Brain microvascular endothelial cell (primary cell): ENCODE measurements around the gene GRID2IP.

Experiments
- DNase-seq: peaks from one replicate; pipeline ENCODE4 v3.0.0-alpha.2; 2020
- H3K27ac ChIP-seq: fragments of 250-450 bp; sonication (Bioruptor Pico); 2 replicates; pipeline ENCODE4 v1.5.1; 2020; ENCODE audit warnings: mild to moderate bottlenecking, moderate library complexity
- H3K27me3 ChIP-seq: fragments of 250-450 bp; sonication (Bioruptor Pico); replicated peaks from 2 replicates; pipeline ENCODE4 v1.5.1; 2020; ENCODE audit warnings: mild to moderate bottlenecking
- H3K36me3 ChIP-seq: fragments of 250-450 bp; sonication (Bioruptor Pico); replicated peaks from 2 replicates; pipeline ENCODE4 v1.5.1; 2020; ENCODE audit warnings: mild to moderate bottlenecking
- H3K4me3 ChIP-seq: 2 replicates; pipeline ENCODE4 v1.5.1; 2011; ENCODE audit warnings: low read depth, mild to moderate bottlenecking, control low read depth, low read length, moderate library complexity
- in situ Hi-C: cut with HindIII; loops from 2 replicates; pipeline ENCODE4 v1.10.0; 2017; ENCODE audit warnings: low sequenced_read_pairs, low pct_ligation_motif_present
- TF ChIP-seq, protein P1 (sequence below): IDR thresholded peaks from 2 replicates; pipeline ENCODE4 v1.5.1; 2011; ENCODE audit warnings: low read depth, mild to moderate bottlenecking, moderate library complexity, low read length, control low read depth, inconsistent platforms; ENCODE audit errors: missing control alignments

The GRID2IP gene

DNA sequence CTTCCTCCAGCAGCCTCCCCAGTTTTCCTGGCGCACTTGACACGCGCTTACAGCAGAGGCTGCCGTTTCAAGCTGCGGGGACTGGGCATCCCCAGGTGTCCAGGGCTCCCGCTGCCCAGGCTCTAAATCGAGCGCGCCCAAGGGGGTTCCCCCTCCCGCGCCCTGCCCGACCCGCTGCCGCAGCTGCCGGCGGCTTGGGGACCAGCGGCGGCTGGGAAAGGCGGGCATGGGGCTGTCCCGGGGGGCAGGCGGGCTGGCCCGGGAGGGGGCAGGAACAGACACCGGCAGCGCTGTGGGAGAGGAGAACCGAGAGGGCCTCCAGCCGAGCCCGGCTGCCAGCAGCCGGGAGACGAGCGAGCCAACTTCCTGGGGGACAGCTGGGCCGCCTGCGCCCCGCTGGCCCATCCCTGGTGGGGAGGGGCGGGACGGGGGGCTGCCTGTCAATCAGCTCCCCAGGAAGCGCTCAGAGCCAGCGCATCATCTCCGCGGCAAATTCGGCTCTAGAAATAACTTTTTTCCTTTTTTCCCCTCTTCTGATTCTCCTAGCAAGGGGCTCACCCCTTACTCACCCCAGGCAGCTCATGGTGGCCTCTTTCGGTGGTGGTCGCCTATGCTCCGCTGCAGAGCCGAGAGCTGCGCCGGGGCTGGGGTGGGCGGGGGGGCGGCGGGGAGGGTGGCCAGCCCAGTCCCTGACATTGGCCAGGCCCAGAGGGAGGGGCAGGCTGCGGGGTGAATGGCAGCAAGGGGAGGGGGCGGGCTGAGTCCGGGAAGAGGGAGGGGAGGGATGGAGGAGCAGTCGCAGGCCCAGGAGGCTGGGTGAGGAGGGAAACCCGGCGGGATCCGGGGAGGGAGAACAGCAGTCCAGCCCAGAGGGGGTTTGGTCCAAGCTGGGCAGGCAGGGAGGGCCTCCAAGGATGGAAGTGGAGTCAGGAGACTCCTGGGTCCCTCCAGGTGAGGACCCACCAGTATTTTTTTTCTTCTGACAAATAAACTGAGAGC, 14.7 kb downstream of the GRID2IP start:
- no peak for DNase-seq
- TF ChIP-seq, protein P1, sequence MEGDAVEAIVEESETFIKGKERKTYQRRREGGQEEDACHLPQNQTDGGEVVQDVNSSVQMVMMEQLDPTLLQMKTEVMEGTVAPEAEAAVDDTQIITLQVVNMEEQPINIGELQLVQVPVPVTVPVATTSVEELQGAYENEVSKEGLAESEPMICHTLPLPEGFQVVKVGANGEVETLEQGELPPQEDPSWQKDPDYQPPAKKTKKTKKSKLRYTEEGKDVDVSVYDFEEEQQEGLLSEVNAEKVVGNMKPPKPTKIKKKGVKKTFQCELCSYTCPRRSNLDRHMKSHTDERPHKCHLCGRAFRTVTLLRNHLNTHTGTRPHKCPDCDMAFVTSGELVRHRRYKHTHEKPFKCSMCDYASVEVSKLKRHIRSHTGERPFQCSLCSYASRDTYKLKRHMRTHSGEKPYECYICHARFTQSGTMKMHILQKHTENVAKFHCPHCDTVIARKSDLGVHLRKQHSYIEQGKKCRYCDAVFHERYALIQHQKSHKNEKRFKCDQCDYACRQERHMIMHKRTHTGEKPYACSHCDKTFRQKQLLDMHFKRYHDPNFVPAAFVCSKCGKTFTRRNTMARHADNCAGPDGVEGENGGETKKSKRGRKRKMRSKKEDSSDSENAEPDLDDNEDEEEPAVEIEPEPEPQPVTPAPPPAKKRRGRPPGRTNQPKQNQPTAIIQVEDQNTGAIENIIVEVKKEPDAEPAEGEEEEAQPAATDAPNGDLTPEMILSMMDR = no peak
- Histone ChIP-seq H3K27ac (no peak overlapping the region), H3K4me3 (peak overlapping the region; percentile 37), H3K27me3 (peaks cover 7% of the 10 kb centered on the region), H3K36me3 (no peaks in the 10 kb centered on the region)
- in situ Hi-C loops = no loop called here

DNA sequence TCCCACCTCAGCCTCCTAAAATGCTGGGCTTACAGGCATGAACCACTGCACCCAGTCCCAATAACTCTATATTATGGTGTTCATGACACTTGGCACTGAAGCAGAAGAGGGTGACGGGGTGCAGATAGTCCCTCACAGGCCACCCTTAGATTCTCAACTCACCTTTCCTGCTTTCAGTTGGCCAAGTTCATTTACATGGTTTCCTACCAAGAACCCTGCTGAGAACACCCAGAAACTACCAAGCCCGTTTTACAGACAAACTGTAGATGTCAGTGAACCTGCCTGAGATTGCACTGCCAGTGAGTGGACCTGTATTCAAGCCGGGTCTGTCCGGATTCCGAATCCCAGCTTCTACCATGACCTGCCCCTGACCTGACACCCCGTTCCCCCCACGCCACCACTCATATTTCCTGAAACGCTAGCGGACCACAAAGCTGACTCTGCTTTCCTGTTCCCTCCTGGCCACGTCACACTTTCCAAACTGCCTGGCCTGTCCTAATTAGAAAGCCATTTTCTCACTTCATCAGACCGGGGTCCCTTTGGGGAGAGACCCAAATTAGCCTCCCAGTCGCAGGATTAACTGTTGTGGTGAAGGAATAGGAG, 17.3 kb downstream of the GRID2IP start:
- Histone ChIP-seq H3K27ac (no peak overlapping the region), H3K36me3 (no peaks in the 10 kb centered on the region), H3K27me3 (peaks cover 16% of the 10 kb centered on the region), H3K4me3 (no peak overlapping the region)
- in situ Hi-C loops = no loop called here
- TF ChIP-seq, protein P1 = no peak
- DNase-seq = no peak

DNA sequence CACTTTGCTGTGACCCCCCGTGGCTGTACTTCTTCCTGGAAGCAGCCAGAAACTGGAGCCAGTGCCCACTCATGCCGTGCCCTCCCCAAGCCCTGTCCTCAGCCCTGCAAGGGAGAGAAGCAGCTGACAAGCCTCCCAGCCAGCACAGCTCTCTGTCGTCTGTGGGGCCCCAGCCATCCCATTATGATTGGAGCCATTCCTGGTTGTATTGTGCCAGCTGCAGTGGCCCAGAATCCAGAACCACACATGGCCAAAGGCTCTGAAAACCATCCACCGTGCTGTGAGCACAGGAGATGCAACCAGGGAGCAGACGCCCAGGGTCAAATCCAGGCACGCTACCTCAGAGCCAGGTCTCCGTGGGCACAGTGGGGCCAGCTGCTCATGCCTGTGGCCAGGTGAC, 18.7 kb downstream of the GRID2IP start:
- no peak overlapping the region for H3K27ac ChIP-seq
- H3K36me3 ChIP-seq = no peaks in the 10 kb centered on the region
- no peak for DNase-seq
- no peak overlapping the region for H3K4me3 ChIP-seq
- TF ChIP-seq, protein P1 = no peak
- in situ Hi-C loops = no loop called here
- H3K27me3 ChIP-seq = peaks cover 16% of the 10 kb centered on the region

DNA sequence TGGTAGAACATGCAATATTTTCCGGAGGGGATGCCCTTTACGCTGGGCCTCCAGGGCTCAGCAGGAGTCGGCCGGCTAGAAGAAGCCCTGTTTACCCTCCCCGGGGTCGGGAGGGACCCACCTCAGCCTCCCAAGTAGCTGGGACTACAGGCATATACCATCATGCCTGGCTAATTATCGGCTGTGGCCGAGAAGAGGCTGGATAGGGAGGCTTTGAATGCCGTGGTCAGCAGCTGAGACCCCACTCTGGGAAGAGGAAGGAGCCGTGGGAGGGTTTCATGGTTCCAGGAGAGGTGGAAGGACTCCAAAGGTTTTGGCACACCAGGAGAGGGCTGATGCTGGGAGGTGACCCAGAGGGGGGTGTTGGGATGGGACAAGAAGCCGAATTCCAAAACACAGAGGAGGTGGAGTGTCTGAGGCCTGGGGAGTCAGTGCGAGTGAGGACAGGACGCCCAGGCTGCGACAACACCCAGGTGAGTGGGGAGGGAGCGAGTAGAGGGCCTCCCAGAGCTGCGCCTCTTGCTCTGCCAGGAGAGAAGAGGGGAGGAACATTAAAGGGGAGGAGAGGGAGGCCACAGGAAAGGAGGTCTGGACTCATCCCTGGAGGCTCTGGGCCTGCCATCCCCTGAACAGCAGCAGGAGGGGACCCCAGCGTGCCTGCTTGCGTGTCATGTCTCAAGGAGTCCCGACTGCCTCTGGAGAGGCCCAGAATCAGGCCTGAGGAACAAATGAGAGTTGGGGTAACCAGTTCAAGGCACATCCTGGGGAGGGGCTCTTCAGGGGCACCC, 19.6 kb downstream of the GRID2IP start:
- Histone ChIP-seq H3K27me3 (peaks cover 24% of the 10 kb centered on the region), H3K4me3 (no peak overlapping the region), H3K27ac (no peak overlapping the region), H3K36me3 (no peaks in the 10 kb centered on the region)
- in situ Hi-C loops = no loop called here
- TF ChIP-seq, protein P1 = no peak
- DNase-seq = no peak

DNA sequence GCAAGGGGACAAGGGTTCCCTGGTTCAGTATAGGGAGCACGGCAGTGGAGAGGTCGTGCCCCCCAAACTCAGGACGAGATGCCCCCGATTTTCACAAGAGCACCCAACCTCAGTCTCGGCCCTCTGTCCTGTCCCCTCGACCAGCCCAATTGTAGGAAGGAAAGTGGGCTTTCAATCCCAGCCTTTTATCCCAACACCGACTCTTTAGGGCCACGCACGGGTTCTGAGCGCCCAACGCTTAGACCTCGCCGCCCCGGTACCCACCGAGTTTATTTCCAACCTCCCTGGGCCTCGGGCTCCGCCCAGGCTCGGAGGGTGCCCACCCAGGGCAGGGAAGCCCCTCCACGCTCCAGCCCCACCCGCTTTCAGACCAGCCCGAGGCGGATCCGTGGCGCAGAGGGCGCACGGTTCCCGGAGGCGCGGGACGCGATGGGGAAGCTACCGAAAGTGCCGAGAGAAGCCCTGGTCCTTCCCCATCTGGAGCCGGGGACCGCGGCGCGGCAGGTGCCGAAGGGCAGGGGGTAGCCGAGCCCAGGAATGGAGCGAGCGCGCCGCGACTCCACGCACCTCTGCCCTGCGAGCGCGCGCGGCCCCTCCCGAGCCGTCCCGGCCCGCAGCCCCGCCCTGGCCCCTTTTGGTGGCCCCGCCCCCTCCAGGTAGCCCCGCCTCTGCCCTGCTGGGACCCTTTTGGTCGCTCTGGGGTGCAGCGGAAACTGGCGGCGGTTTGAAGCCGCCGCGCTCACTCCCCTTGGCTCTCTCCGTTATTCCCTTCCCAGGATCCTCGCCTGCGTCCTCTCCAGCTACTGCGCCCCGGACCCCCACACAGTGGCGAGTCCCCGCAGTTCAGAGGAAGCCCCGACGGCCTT, 20.4 kb downstream of the GRID2IP start:
- TF ChIP-seq, protein P1 = no peak
- in situ Hi-C loops = no loop called here
- H3K27me3 ChIP-seq = peaks cover 25% of the 10 kb centered on the region
- H3K27ac ChIP-seq = no peak overlapping the region
- peak overlapping the region; percentile 26 for H3K4me3 ChIP-seq
- no peaks in the 10 kb centered on the region for H3K36me3 ChIP-seq
- no peak for DNase-seq
